Measurements from ENCODE around the gene BIVM.

- TF ChIP-seq, protein P1, sequence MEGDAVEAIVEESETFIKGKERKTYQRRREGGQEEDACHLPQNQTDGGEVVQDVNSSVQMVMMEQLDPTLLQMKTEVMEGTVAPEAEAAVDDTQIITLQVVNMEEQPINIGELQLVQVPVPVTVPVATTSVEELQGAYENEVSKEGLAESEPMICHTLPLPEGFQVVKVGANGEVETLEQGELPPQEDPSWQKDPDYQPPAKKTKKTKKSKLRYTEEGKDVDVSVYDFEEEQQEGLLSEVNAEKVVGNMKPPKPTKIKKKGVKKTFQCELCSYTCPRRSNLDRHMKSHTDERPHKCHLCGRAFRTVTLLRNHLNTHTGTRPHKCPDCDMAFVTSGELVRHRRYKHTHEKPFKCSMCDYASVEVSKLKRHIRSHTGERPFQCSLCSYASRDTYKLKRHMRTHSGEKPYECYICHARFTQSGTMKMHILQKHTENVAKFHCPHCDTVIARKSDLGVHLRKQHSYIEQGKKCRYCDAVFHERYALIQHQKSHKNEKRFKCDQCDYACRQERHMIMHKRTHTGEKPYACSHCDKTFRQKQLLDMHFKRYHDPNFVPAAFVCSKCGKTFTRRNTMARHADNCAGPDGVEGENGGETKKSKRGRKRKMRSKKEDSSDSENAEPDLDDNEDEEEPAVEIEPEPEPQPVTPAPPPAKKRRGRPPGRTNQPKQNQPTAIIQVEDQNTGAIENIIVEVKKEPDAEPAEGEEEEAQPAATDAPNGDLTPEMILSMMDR (IDR thresholded peaks at IDR 0.05): no peak
- no peak for TF ChIP-seq ZFX (IDR thresholded peaks at IDR 0.05; ENCODE audit: borderline replicate concordance)
These were observed 666 bp downstream of the BIVM start for GRCh38 chr13:102799426-102800144.

All from 22Rv1 (cell line).